H4 (cell line): Measurements from ENCODE around the gene RTP2. TPM values are rescaled to one million over a fixed set of nuclear protein-coding genes. Genes with fewer than 3 reads are reported as not detected.

Experiments
- DNase-seq: peaks from one replicate; pipeline ENCODE4 v3.0.0-alpha.2; 2015; ENCODE audit warnings: low spot score
- total RNA-seq: library from RNA; depleted of rRNA; stranded (reverse); fragments of >200 nt; shearing (Covaris generic); gene quantifications from 2 replicates; pipeline ENCODE4 v1.2.3, GENCODE V29; 2014

RTP2 gene
- total RNA-seq, 1 experiment from 2014 or later, result not detected

- peak; percentile 91 for DNase-seq
These were observed 36.2 kb upstream of the RTP2 start for GRCh38 chr3:187738331-187739093.

- no peak for DNase-seq
These were observed 35.6 kb upstream of the RTP2 start for GRCh38 chr3:187738071-187738330.

- DNase-seq, result no peak
These were observed 35.2 kb upstream of the RTP2 start for GRCh38 chr3:187737368-187738070.

- DNase-seq, result no peak
These were observed 34.6 kb upstream of the RTP2 start for GRCh38 chr3:187737006-187737367.

- peak; percentile 94 for DNase-seq
These were observed 34.1 kb upstream of the RTP2 start for GRCh38 chr3:187736418-187736871.

- no peak for DNase-seq
These were observed 33.5 kb upstream of the RTP2 start for GRCh38 chr3:187735837-187736236.

- DNase-seq, result no peak
These were observed 33.0 kb upstream of the RTP2 start for GRCh38 chr3:187735383-187735782.

- peak; percentile 34 for DNase-seq
These were observed 32.5 kb upstream of the RTP2 start for GRCh38 chr3:187734841-187735240.

- no peak for DNase-seq
These were observed 31.0 kb upstream of the RTP2 start for GRCh38 chr3:187733371-187733770.

- DNase-seq, result no peak
These were observed 27.2 kb upstream of the RTP2 start for GRCh38 chr3:187729598-187729997.

GRCh38 chr3:187728940-187729583 is 26.7 kb upstream of the RTP2 start:
- no peak for DNase-seq

- no peak for DNase-seq
These were observed 25.9 kb upstream of the RTP2 start for GRCh38 chr3:187728248-187728647.

GRCh38 chr3:187726564-187726963 is 24.2 kb upstream of the RTP2 start:
- DNase-seq, result no peak

GRCh38 chr3:187725653-187726370 is 23.5 kb upstream of the RTP2 start:
- DNase-seq, result no peak

GRCh38 chr3:187725224-187725623 is 22.9 kb upstream of the RTP2 start:
- no peak for DNase-seq

GRCh38 chr3:187722206-187722612 is 19.9 kb upstream of the RTP2 start:
- no peak for DNase-seq

- no peak for DNase-seq
These were observed 18.7 kb upstream of the RTP2 start for GRCh38 chr3:187721055-187721454.

GRCh38 chr3:187720337-187720670 is 17.9 kb upstream of the RTP2 start:
- no peak for DNase-seq

- no peak for DNase-seq
These were observed 17.4 kb upstream of the RTP2 start for GRCh38 chr3:187719628-187720336.

- no peak for DNase-seq
These were observed 16.4 kb upstream of the RTP2 start for GRCh38 chr3:187718802-187719201.

- DNase-seq, result no peak
These were observed 15.2 kb upstream of the RTP2 start for GRCh38 chr3:187717572-187717971.

GRCh38 chr3:187714404-187714979 is 12.1 kb upstream of the RTP2 start:
- DNase-seq, result peak; percentile 79
